Measurements from ENCODE around the gene GULP1. TPM values are rescaled to one million over a fixed set of nuclear protein-coding genes. Genes with fewer than 3 reads are reported as not detected.

Gene GULP1
- total RNA-seq, 1 donor from 2014 or later: 39.4 TPM

DNA sequence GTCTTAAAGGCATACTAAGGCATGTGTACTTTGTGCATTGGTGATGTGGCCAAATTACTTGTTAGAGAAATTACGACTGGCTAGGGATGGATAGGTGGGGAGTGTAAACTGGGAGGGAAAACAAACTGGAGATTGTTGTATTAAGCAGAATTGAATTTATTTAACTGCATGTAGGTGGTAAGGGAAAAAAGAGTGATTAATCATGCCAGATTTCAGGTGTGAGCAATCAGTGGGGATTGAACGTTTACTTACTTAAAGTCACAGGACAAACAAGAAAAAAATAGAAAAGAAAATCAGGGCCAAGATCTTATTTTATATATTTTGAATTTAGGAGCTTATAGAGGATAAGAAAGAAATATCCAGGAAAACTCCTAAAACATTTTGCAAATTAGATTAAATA lies 88.6 kb downstream of the GULP1 start:
- Mint-ChIP-seq H3K27me3 (ENCODE audit: low read depth, unreplicated experiment) (no peaks in the 10 kb centered on the region), H3K36me3 (ENCODE audit: low read depth, unreplicated experiment) (peaks cover 10% of the 10 kb centered on the region), H3K9me3 (ENCODE audit: unreplicated experiment) (peaks cover 2% of the 10 kb centered on the region), H3K4me3 (ENCODE audit: unreplicated experiment) (no peak overlapping the region), H3K27ac (ENCODE audit: unreplicated experiment) (no peak overlapping the region), H3K4me1 (ENCODE audit: low read depth, unreplicated experiment) (peaks cover 21% of the 10 kb centered on the region)
- H3K79me2 ChIP-seq (ENCODE audit: insufficient read depth, low read length): peaks cover 4% of the 10 kb centered on the region
- no peaks in the 10 kb centered on the region for H3K36me3 ChIP-seq (ENCODE audit: insufficient read depth, low read length)
- H3K27ac ChIP-seq (ENCODE audit: low read depth, low read length): no peak overlapping the region
- peaks cover 12% of the 10 kb centered on the region for H3K4me1 ChIP-seq (ENCODE audit: insufficient read depth, low read length)
- TF ChIP-seq EZH2 (IDR thresholded peaks at IDR 0.05; ENCODE audit: insufficient read depth, low read length): no peak
- TF ChIP-seq, protein P1, sequence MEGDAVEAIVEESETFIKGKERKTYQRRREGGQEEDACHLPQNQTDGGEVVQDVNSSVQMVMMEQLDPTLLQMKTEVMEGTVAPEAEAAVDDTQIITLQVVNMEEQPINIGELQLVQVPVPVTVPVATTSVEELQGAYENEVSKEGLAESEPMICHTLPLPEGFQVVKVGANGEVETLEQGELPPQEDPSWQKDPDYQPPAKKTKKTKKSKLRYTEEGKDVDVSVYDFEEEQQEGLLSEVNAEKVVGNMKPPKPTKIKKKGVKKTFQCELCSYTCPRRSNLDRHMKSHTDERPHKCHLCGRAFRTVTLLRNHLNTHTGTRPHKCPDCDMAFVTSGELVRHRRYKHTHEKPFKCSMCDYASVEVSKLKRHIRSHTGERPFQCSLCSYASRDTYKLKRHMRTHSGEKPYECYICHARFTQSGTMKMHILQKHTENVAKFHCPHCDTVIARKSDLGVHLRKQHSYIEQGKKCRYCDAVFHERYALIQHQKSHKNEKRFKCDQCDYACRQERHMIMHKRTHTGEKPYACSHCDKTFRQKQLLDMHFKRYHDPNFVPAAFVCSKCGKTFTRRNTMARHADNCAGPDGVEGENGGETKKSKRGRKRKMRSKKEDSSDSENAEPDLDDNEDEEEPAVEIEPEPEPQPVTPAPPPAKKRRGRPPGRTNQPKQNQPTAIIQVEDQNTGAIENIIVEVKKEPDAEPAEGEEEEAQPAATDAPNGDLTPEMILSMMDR (IDR thresholded peaks at IDR 0.05; ENCODE audit: insufficient read depth, low read depth, low read length): no peak
- no peak overlapping the region for H3K4me3 ChIP-seq (ENCODE audit: insufficient read depth, low read depth, low read length)
- H3K27me3 ChIP-seq (ENCODE audit: insufficient read depth, low read length): no peaks in the 10 kb centered on the region
- no peak overlapping the region for H2AFZ ChIP-seq (ENCODE audit: low read depth, low read length)
- H3K4me2 ChIP-seq (ENCODE audit: low read length): no peak overlapping the region
- FAIRE-seq: no peak
- no peak overlapping the region for H3K9ac ChIP-seq (ENCODE audit: low read length)
- no peak for DNase-seq (ENCODE audit: low read depth)
- peaks cover 8% of the 10 kb centered on the region for H3K9me3 ChIP-seq (ENCODE audit: insufficient read depth, low read depth, low read length)
- no peaks in the 10 kb centered on the region for H4K20me1 ChIP-seq (ENCODE audit: insufficient read depth, low read length)

DNA sequence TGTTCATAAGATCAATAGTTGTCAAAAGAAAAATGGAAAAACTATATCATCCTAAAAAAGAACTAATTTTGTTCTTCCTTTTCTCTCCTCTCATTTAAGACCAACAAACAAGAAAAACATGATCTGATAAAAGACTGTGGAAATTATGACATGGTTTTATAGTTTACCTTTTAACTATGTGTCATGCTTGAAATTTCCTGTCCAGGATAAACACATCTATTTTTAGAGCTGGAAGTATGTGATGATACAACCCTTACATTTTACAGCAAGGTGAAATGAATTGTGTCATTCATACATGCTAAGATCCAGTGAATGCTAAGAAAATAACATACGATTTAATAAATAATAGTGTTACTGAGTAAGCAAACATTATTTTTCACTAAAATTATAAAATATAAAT lies 89.9 kb downstream of the GULP1 start:
- no peaks in the 10 kb centered on the region for H3K27me3 Mint-ChIP-seq (ENCODE audit: low read depth, unreplicated experiment)
- FAIRE-seq (no peak), DNase-seq (ENCODE audit: low read depth) (peak; percentile 80)
- H3K79me2 ChIP-seq (ENCODE audit: insufficient read depth, low read length): peaks cover 4% of the 10 kb centered on the region
- H3K27ac Mint-ChIP-seq (ENCODE audit: unreplicated experiment): no peak overlapping the region
- H3K4me1 Mint-ChIP-seq (ENCODE audit: low read depth, unreplicated experiment): peaks cover 21% of the 10 kb centered on the region
- H3K9me3 Mint-ChIP-seq (ENCODE audit: unreplicated experiment): peaks cover 6% of the 10 kb centered on the region
- peaks cover 3% of the 10 kb centered on the region for H3K36me3 ChIP-seq (ENCODE audit: insufficient read depth, low read length)
- H3K9ac ChIP-seq (ENCODE audit: low read length): no peak overlapping the region
- H2AFZ ChIP-seq (ENCODE audit: low read depth, low read length): no peak overlapping the region
- H3K9me3 ChIP-seq (ENCODE audit: insufficient read depth, low read depth, low read length): peaks cover 9% of the 10 kb centered on the region
- peaks cover 18% of the 10 kb centered on the region for H3K36me3 Mint-ChIP-seq (ENCODE audit: low read depth, unreplicated experiment)
- peak overlapping the region; percentile 71 for H3K4me2 ChIP-seq (ENCODE audit: low read length)
- H3K4me3 Mint-ChIP-seq (ENCODE audit: unreplicated experiment): no peak overlapping the region
- H3K27me3 ChIP-seq (ENCODE audit: insufficient read depth, low read length): no peaks in the 10 kb centered on the region
- H4K20me1 ChIP-seq (ENCODE audit: insufficient read depth, low read length): no peaks in the 10 kb centered on the region
- peaks cover 12% of the 10 kb centered on the region for H3K4me1 ChIP-seq (ENCODE audit: insufficient read depth, low read length)
- no peak overlapping the region for H3K4me3 ChIP-seq (ENCODE audit: insufficient read depth, low read depth, low read length)
- peak overlapping the region; percentile 77 for H3K27ac ChIP-seq (ENCODE audit: low read depth, low read length)
- no peak for TF ChIP-seq EZH2 (IDR thresholded peaks at IDR 0.05; ENCODE audit: insufficient read depth, low read length)
- TF ChIP-seq, protein P1 (IDR thresholded peaks at IDR 0.05; ENCODE audit: insufficient read depth, low read depth, low read length): no peak

GRCh38 chr2:188382107-188382506 lies 90.4 kb downstream of the GULP1 start:
- TF ChIP-seq, protein P1 (IDR thresholded peaks at IDR 0.05; ENCODE audit: insufficient read depth, low read depth, low read length): no peak
- no peak for TF ChIP-seq EZH2 (IDR thresholded peaks at IDR 0.05; ENCODE audit: insufficient read depth, low read length)
- peak; percentile 21 for DNase-seq (ENCODE audit: low read depth)
- FAIRE-seq: no peak
- peaks cover 3% of the 10 kb centered on the region for H3K36me3 ChIP-seq (ENCODE audit: insufficient read depth, low read length)
- H3K9me3 ChIP-seq (ENCODE audit: insufficient read depth, low read depth, low read length): peaks cover 9% of the 10 kb centered on the region
- H2AFZ ChIP-seq (ENCODE audit: low read depth, low read length): peak overlapping the region; percentile 16
- peaks cover 12% of the 10 kb centered on the region for H3K4me1 ChIP-seq (ENCODE audit: insufficient read depth, low read length)
- peak overlapping the region; percentile 71 for H3K4me2 ChIP-seq (ENCODE audit: low read length)
- no peaks in the 10 kb centered on the region for H4K20me1 ChIP-seq (ENCODE audit: insufficient read depth, low read length)
- H3K79me2 ChIP-seq (ENCODE audit: insufficient read depth, low read length): peaks cover 4% of the 10 kb centered on the region
- H3K9ac ChIP-seq (ENCODE audit: low read length): peak overlapping the region; percentile 65
- H3K27ac ChIP-seq (ENCODE audit: low read depth, low read length): peak overlapping the region; percentile 77
- Mint-ChIP-seq H3K4me1 (ENCODE audit: low read depth, unreplicated experiment) (peaks cover 21% of the 10 kb centered on the region), H3K36me3 (ENCODE audit: low read depth, unreplicated experiment) (peaks cover 18% of the 10 kb centered on the region), H3K4me3 (ENCODE audit: unreplicated experiment) (no peak overlapping the region), H3K9me3 (ENCODE audit: unreplicated experiment) (peaks cover 6% of the 10 kb centered on the region), H3K27ac (ENCODE audit: unreplicated experiment) (peak overlapping the region; percentile 48), H3K27me3 (ENCODE audit: low read depth, unreplicated experiment) (no peaks in the 10 kb centered on the region)
- H3K4me3 ChIP-seq (ENCODE audit: insufficient read depth, low read depth, low read length): no peak overlapping the region
- H3K27me3 ChIP-seq (ENCODE audit: insufficient read depth, low read length): no peaks in the 10 kb centered on the region

Data from astrocyte (in vitro differentiated cells and primary cell).